Smooth muscle cell of the brain vasculature (primary cell): Measurements from ENCODE around the gene WNK1.
"Not testable (repeated sequence)": the region's sequence is repeated elsewhere in the genome, so short reads cannot be mapped to it uniquely, and the experiment has no call there.

Source experiments
- DNase-seq: peaks from one replicate; pipeline ENCODE4 v3.0.0-alpha.2; 2012; ENCODE audit warnings: low read depth, low spot score

Gene WNK1

GRCh38 chr12:749751-750270, 2.6 kb upstream of the WNK1 start:
- DNase-seq, result no peak

DNA sequence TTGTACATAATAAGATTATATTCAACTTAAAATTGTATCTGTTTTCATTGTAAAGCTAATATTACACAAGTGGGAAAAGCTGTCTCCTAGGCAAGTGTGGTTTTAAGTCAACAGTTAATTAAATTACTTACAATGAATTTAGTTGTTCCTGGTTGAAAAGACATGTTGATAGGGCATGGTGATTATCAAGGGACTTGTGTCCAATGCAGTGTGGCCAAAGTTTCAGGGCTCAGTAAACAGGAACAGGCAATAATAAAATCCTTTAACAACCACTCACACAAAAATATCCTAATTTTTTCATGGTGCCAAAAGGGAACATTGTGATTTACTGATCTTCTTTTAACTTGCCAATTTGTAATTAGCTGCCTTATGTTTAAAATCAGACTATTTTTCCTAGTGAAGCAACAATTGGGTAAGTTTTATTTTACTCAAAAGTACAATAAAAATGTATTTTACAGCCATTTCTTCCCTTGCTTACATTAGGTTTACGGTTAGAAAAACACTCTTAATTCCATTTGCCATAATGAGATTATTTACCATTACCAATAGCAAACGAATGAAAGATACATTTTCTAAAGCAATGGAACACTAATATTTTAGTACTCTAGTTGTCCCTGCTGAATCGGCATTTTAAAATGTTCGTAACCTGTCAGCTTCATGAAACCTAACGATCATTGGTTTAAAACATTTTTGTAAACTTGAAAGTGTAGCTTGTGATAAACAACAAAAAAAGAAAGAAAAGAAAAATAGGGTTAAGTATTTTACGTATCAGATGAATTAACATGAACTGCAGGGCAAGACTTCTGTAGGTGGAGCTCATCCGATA, 1.8 kb upstream of the WNK1 start:
- DNase-seq, result no peak

DNA sequence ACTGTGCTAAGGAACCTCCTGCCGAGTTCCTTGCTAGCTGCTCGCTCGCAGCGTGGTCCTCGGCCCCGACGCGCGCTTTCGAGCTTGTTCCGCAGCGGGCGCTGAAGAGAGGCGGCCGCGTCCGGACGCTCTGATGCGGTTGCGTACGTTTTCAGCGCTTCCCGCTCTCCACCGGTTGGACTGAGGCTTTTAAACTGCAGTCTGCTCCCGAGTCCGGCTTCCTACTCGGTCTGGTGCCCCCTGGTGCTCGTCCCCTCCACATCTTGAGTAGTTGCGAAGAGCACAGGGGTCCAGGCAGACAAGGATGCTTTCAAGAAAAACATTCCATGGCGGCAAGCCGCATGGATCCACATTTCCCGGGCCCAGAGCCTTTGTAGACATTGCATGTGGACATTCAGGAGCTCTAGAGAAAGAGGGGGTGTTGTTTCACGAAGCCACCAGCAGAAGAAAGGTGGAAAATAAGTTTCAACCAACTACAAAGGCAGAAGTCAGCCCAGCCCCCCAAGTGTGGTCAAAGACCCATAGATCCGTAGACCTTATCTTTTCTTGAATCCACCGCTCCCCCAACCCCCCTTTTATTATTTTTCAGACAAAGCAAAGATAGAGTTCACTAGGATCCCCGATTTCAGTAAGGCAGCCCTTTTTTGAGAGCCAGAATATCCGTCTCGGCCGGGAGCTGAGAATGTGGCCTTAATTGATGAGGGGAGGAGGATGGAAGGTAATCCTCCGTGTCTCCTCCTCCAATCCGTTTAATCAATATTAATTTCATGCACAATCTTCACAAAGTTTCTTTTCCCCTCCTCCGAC, 984 bp upstream of the WNK1 start:
- peak; percentile 94 for DNase-seq

DNA sequence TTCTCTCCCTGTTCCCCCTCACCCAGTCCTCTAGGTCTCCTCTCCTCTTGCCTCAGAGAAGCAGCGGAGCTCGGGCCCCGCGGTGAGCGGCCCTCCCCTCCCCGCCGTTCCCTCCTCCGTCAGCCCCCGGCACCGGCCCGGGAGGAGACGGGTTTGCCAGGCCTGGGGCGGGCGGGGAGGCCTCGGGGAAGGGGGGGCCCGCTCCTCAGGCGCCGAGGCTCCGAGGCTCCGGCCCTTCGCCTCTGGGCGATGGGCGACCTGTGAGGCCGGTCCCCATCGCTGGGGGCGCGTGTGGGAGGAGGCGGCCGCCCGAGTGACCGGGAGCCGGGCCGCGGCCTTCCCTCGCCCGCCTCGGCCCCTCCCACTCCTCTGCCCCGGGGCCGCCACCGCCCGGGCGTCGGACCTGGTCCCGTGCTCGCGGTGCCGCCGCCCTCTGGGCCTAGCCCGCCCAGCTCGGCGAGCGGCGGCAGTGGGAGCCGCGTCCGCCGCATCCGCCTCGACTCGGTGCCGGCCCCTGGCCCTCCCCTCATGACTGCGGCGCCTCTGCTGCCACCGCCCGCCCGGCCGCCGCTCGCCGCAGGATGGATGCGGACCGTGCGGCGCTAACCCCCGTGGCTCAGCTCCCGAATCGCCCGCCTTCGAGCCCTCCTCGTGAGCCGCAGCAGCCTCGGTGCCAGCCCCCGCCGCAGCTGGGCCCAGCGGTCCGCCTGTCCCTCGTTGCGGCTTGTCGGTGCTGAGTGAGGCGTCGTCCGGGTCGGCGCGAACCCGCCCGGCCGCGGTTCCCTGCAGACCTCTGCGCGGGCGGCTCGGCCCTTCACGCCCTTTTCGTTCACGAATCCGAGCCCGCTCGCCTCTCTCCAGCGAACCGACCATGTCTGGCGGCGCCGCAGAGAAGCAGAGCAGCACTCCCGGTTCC, 574 bp downstream of the WNK1 start:
- DNase-seq, result no peak

DNA sequence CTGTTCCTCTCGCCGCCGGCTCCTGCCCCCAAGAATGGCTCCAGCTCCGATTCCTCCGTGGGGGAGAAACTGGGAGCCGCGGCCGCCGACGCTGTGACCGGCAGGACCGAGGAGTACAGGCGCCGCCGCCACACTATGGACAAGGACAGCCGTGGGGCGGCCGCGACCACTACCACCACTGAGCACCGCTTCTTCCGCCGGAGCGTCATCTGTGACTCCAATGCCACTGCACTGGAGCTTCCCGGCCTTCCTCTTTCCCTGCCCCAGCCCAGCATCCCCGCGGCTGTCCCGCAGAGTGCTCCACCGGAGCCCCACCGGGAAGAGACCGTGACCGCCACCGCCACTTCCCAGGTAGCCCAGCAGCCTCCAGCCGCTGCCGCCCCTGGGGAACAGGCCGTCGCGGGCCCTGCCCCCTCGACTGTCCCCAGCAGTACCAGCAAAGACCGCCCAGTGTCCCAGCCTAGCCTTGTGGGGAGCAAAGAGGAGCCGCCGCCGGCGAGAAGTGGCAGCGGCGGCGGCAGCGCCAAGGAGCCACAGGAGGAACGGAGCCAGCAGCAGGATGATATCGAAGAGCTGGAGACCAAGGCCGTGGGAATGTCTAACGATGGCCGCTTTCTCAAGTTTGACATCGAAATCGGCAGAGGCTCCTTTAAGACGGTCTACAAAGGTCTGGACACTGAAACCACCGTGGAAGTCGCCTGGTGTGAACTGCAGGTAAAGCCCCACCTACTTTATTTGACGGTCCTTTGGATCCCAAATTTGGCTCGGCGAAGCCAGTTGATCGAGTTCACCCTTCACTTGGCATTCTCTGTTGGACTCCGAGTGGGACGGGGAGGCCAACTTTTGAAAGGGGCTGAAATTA, 1.5 kb downstream of the WNK1 start:
- DNase-seq, result no peak

- DNase-seq, result no peak
Observed at GRCh38 chr12:754473-754820, 2.1 kb downstream of the WNK1 start.

DNA sequence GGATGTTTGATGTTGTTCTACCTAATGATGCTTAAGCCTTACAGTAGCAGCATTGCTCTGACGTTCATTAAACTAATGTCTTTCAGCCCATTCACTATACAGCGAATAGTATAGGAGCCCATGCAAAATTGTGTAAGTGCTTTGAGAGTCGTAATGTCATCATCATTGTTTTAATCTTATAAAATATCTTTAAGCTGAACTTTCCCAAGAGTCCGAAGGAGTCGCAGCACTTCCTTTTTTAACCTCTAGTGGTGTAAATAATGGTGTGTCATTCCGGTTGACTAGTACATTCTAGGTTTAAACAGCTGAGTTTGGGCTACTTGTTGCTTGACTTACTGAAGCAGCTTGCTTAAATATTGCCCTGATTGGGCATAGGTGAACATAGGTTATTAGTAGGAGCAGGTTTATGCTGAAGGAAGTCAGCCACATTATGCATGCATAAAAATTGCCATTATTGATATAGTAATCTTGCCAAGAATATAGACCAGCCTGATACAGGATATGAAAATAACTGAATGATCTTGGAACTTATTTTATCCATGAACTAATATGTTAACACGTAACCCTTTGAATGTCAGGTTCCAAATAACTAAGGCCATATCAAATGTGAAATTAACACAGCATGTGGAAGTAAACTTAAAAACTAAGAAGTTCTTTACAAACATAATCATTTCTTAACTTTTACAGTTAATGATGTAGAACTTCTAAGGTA, 2.6 kb downstream of the WNK1 start:
- no peak for DNase-seq

GRCh38 chr12:759628-760027, 7.2 kb downstream of the WNK1 start:
- no peak for DNase-seq

DNA sequence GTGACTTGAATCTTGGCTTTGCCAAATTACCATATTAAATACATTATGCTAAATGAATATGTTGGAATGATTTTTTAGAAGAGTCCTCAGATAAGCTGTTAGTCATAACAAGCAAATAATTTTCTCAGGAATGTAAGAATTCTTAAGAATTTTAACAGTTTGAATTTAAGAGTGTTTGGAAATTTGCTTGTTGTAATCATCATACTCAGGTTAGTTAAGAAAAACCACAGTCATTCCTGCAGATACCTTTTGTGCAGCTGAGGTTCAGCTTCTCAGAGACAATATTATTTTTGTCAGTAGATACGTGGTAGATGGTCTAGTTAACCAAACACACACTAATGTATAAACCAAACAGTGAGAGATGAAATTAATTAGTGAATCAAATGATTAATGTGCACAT, 8.9 kb downstream of the WNK1 start:
- DNase-seq, result no peak

DNA sequence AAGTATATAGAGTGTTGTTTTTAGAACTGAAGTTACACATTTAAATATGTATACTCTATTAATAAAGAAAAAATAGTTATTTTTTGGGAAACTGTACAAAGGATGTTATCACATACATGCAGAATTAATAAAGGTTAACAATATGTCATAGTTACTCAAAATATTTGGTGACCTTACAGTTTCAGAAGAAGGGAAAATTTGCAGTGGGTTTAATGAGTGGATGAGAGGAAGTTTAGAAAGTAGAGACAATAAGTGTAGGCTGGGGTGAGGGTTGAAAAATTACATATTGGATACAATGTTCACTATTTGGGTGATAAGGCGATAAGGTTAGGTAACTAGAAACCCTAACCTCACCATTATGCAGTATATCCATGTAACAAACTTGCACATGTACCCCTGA, 13.5 kb downstream of the WNK1 start:
- DNase-seq, result no peak

DNA sequence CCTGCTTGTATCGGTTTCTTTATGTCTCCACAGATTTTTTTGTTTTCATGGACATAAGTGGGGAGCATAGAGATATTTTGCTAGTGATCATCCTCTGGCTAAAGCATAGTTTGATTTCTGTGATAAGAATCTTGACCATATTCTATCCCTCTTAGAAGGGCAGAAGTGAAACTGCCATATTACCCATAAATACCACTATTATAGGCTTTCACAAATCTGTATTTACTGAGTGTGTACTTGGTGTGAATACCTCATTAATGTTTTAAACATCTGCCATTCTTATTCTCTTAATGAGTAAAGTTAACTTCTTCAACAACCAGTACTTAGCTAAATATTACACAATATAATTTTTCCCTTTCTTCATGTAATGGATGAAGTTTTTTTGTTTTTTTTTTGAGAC, 16.1 kb downstream of the WNK1 start:
- DNase-seq, result no peak

DNA sequence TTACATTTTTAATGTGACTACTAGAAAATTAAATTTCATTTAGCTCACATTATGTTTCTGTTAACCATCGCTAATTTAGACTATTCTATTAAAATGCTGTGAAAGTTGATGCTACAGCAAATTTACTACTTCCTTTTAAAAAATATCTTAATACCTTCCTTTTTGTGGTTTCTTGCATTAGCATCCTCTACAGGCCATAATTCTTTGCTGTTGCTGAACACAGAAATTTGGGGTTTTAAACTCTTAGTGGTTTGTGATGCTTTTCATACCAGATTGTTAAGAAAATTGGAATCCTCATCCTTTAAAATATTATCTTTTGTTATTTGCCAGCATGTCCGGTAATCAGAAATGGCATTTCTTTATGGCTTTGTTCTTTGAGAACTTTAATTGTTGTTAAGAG, 18.1 kb downstream of the WNK1 start:
- DNase-seq, result no peak

DNA sequence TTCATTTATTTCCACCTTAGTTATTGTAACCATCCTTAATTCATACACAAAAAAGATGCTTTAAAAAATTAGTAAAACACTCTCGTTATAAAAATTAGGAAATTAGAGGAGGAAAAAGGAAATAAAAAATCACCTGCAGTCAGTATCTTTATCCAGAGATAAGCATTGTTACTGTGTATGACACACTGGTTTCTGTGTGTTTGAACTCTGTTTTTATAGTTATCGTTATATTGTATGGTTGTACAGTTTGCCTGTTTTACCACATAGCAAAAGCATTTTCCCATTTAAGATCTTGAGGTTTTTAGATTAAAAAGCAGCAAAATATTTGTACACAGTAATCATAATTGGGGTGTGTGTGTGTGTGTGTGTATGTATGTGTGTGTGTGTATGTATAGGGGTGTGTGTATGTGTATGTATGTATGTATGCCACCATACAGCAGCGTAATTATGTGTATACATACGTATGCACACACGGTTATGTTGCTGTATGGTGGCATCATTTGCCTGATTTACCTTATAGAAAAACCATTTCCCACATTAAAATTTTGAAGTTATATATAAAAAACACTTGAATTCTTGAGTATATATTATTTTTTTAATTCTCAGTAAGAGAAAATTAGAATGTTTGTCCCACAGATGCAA, 19.8 kb downstream of the WNK1 start:
- DNase-seq, result no peak

- no peak for DNase-seq
Observed at GRCh38 chr12:774051-774614, 21.8 kb downstream of the WNK1 start.

DNA sequence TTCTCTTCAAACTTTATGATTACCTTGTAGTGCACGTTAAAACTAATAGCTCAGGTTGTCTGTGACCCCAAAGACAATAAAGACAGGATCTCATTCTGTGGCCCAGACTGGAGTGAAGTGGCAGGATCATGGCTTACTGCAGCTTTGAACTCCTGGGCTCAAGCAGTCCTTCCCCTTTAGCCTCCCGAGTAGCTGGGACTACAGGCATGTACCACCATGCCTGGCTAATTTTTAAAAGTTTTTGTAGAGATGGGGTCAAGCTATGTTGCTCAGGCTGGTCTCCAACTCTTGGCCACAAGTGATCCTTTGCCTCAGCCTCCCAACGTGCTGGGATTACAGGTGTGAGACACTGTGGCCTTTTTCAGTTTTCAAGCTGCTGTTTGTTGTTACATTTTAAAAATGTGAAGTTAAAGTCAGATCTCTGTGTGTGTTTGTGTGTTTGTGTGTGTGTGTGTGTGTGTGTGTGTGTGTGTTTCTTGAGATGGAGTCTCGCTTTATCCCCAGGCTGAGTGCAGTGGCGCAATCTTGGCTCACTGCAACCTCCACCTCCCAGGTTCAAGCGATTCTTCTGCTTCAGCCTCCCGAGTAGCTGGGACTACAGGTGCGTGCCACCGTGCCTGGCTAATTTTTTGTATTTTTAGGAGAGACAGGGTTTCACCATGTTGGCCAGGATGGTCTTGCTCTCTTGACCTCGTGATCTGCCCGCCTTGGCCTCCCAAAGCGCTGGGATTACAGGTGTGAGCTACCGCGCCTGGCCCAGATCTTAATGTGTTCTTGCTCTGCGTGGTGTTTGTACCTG, 23.8 kb downstream of the WNK1 start:
- DNase-seq, result not testable (repeated sequence)

DNA sequence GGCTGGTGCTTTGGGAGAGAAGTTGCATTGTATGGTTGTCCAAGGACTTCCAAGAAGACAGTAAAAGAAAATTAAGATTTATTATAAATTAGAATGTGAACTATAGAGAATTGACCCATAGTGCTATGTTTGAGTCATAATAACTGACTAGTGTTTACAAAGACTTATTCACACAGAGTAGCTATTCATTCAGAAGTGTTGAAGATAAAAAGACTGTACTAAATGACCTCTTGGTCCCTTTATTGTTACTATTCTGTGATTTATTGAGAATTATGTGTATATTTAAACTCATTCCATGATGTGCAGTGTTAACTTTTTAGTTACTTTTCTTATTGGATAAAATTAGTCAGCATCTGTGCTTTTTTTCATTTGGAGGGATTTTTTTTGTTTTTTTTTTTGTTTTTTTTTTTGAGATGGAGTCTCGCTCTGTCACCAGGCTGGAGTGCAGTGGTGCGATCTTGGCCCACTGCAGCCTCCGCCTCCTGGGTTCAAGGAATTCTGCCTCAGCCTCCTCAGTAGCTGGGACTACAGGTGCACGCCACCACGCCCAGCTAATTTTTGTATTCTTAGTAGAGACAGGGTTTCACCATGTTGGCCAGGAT, 24.5 kb downstream of the WNK1 start:
- DNase-seq, result not testable (repeated sequence)

DNA sequence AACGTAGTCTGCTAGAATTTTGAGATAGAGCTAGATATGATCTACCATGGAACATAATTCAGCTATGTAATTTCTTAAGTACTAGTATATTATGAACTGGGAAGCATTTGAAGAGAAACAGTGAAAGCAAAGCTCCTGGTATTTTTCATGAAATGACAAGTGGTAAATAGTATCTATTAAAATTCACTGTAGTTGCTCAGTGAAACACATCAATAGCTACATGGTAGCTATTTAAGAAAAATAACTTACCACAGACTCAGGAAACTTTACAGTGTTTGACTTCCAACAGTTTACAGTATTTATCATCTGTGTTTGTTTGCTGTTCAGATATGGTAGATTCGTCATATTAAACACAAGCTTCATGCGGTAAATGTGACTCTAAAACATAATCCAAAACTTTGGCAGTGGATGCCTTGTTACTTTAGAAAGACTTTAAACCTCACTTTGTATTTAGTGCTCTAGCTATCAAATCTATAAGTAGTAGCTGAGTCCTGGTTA, 25.2 kb downstream of the WNK1 start:
- DNase-seq, result no peak

DNA sequence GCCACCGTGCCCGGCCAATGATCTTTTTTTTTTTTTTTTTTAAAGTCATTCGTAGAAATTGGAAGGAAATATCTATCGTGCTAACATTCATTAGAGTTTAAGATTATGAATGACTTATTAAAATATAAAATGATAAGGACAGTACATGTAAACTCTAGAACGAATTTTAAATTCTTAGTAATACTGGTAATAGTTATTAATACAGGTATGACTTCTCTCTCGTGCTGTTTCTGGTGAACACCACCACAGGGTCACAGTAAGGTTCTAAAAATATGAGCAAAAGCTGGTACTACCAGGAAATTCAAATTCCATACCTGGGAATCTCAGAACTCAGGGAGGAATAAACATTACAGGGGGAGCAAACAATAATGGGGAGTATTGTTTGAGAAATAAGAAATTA, 26.2 kb downstream of the WNK1 start:
- DNase-seq, result no peak
